Heart left ventricle (tissue), 16 donors: ENCODE data around the gene INF2. TPM values are rescaled to one million over a fixed set of nuclear protein-coding genes. Genes with fewer than 3 reads are reported as not detected.
A peak's percentile ranks its signal among the peaks of the same experiment; 100 is the strongest.

Experiments used
- ATAC-seq, 4 donors: fragments of 200-7000 bp; cut with Tn5 transposase; one replicate each; pipeline ENCODE4 v1.9.1; 2020 to 2022; ENCODE audit warnings: moderate library complexity in 4 of 4, mild to moderate bottlenecking in 3 of 4, moderate number of reproducible peaks in 1 of 4
- DNase-seq, 5 donors: peaks; one replicate each; pipeline ENCODE4 v3.0.0-alpha.2; 2020
- H3K27ac ChIP-seq, 12 donors: fragments of 200-600 bp; sonication (generic) in 4 of 12; one replicate each; pipeline versions ENCODE4 v1.5.0 to v1.8.0; 2016 to 2022; ENCODE audit warnings: mild to moderate bottlenecking in 2 of 12
- H3K27me3 ChIP-seq, 9 donors: fragments of 200-600 bp; sonication (generic) in 2 of 9; one replicate each; pipeline versions ENCODE4 v1.5.1 to v1.8.0; 2016 to 2022; ENCODE audit warnings: mild to moderate bottlenecking in 3 of 9
- H3K36me3 ChIP-seq, 9 donors: fragments of 200-600 bp; sonication (generic) in 2 of 9; one replicate each; pipeline versions ENCODE4 v1.5.0 to v1.8.0; 2018 to 2022; ENCODE audit warnings: mild to moderate bottlenecking in 2 of 9
- H3K4me1 ChIP-seq, 12 donors: fragments of 200-600 bp; sonication (generic) in 4 of 12; one replicate each; pipeline versions ENCODE4 v1.5.0 to v1.8.0; 2016 to 2022; ENCODE audit warnings: mild to moderate bottlenecking in 3 of 12
- H3K4me3 ChIP-seq, 12 donors: fragments of 200-600 bp; sonication (generic) in 4 of 12; one replicate each; pipeline versions ENCODE4 v1.5.0 to v1.8.0; 2017 to 2022; ENCODE audit warnings: mild to moderate bottlenecking in 9 of 12, moderate library complexity in 4 of 12
- H3K9me3 ChIP-seq, 12 donors: fragments of 200-600 bp; sonication (generic) in 4 of 12; one replicate each; pipeline versions ENCODE4 v1.5.0 to v1.8.0; 2016 to 2022; ENCODE audit warnings: mild to moderate bottlenecking in 1 of 12
- CTCF ChIP-seq, 12 donors: fragments of 200-600 bp; sonication (generic) in 4 of 12; IDR thresholded peaks; one replicate each; pipeline versions ENCODE4 v1.5.0 to v1.8.0; 2018 to 2022; ENCODE audit warnings: antibody characterized with exemption in 12 of 12, mild to moderate bottlenecking in 5 of 12
- POLR2A ChIP-seq, 2 donors: fragments of 450-650 bp; IDR thresholded peaks; one replicate each; pipeline ENCODE4 v1.6.1; 2017; ENCODE audit warnings: antibody characterized with exemption in 2 of 2, mild to moderate bottlenecking in 2 of 2, moderate library complexity in 2 of 2
- WGBS, 4 donors: extraction: QIAGEN DNeasy Blood & Tissue Kit in 2 of 4; methylation state at CpG; one replicate each; pipeline versions ENCODE4 v1.1.5 to v1.1.7; 2013 to 2018; 5-methylcytosine and 5-hydroxymethylcytosine counted together
- intact Hi-C, 10 donors: fragments of 100-400 bp; cut with DNase I; formaldehyde crosslinking; loops; one replicate each; pipeline versions ENCODE4 v1.11.1 to v1.14.2; 2022
- polyA plus RNA-seq, 2 donors: library from polyadenylated mRNA; stranded (reverse); fragments of 200-250 nt; gene quantifications; one replicate each; pipeline ENCODE4 v1.2.3, GENCODE V29; 2013
- total RNA-seq, 9 donors: library from RNA; depleted of rRNA in 2 of 9; stranded (reverse); fragments of >200 nt in 2 of 9; fragmentation: NEBNext Ultra II Directional in 3 of 9; extraction: Animal tissue kit (Norgen Biotek cat#: 25700) in 3 of 9; gene quantifications; one replicate each; pipeline versions ENCODE4 v1.1.0 to v1.2.4, GENCODE V29; 2016 to 2023
- donor health status: ischemic (EF 13 %, LVEDD 7.1; RV severe dilation, severe dysfunction).
- donor health status: healthy with polysubstance abuse.
- donor health status: DM: no; HTN: yes; CAD: no.
- donor health status: DM: no; HTN: no; CAD: no.
- donor health status: ischemic (EF 25% LVEDD 6.9; RV normal size, moderate dysfunction).
- donor health status: ischemic (EF 25% LVEDD 5.7; RV mildly dilated, moderate dysfunction).
- donor health status: healthy.
- donor health status: DM: yes; HTN: yes; CAD: no.
- donor health status: ischemic (EF 35%, LVEDD 5.7; RV mildly dilated, moderate dysfunction).
- donor health status: nonischemic (EF 11% LVEDD 7.7; RV severe dilation, severe dysfunction).
- donor health status: DM: yes; HTN: yes; CAD: no.
- donor health status: PGD.
- donor health status: ischemic (EF 29% LVEDD 5.4; RV normal size, mild dysfunction).
- donor health status: nonischemic (EF 23%, LVEDD 6.1; RV moderate dilation, normal function).

The INF2 gene
- total and polyA plus RNA-seq, 11 donors: 26.0 to 58.9 (median 28.8) TPM

GRCh38 chr14:104734051-104734587 lies 44.7 kb downstream of the INF2 start:
- H3K27me3 ChIP-seq: no peaks in the 10 kb centered on the region
- H3K4me3 ChIP-seq: no peak overlapping the region
- H3K36me3 ChIP-seq: peaks cover 0 to 8% (median 4%) of the 10 kb centered on the region in 9 donors
- WGBS, 4 donors: 67 to 86% (median 79%) methylated on average over 3 to 6 of the region's 6 CpGs
- intact Hi-C loops: no loop called here
- H3K9me3 ChIP-seq: no peaks in the 10 kb centered on the region
- peaks cover 0 to 74% (median 57%) of the 10 kb centered on the region in 12 donors for H3K4me1 ChIP-seq
- no peak for DNase-seq
- no peak for TF ChIP-seq POLR2A (IDR thresholded peaks at IDR 0.05)
- peak overlapping the region in 11 of 12 donors; percentile 83 to 95 (median 89) for H3K27ac ChIP-seq
- no peak for ATAC-seq

- WGBS, 4 donors: 89 to 94% (median 92%) methylated on average over 8 to 9 of the region's 9 CpGs
- H3K27me3 ChIP-seq: no peaks in the 10 kb centered on the region
- peak overlapping the region; percentile 78 to 95 (median 88) for H3K27ac ChIP-seq
- no peak overlapping the region for H3K4me3 ChIP-seq
- intact Hi-C loops: no loop called here
- no peak for TF ChIP-seq CTCF (IDR thresholded peaks at IDR 0.05)
- TF ChIP-seq POLR2A (IDR thresholded peaks at IDR 0.05): no peak
- no peak for DNase-seq
- no peaks in the 10 kb centered on the region for H3K9me3 ChIP-seq
- ATAC-seq: no peak
- peaks cover 0 to 13% (median 5%) of the 10 kb centered on the region in 9 donors for H3K36me3 ChIP-seq
- H3K4me1 ChIP-seq: peaks cover 0 to 74% (median 57%) of the 10 kb centered on the region in 12 donors
Observed at GRCh38 chr14:104734601-104734990, 45.2 kb downstream of the INF2 start.

GRCh38 chr14:104734991-104735779 lies 45.8 kb downstream of the INF2 start:
- WGBS, 4 donors: 71 to 84% (median 79%) methylated on average over 25 to 31 of the region's 31 CpGs
- Histone ChIP-seq H3K36me3 (peaks cover 0 to 19% (median 7%) of the 10 kb centered on the region in 9 donors), H3K27ac (peak overlapping the region; percentile 78 to 95 (median 88)), H3K4me1 (peaks cover 0 to 73% (median 57%) of the 10 kb centered on the region in 12 donors), H3K9me3 (no peaks in the 10 kb centered on the region), H3K27me3 (no peaks in the 10 kb centered on the region), H3K4me3 (no peak overlapping the region)
- ATAC-seq (peak in 3 of 4 donors; percentile 2 to 15 (median 10)), DNase-seq (peak in 1 of 5 donors; percentile 64)
- TF ChIP-seq CTCF (IDR thresholded peaks at IDR 0.05): no peak
- TF ChIP-seq POLR2A (IDR thresholded peaks at IDR 0.05): no peak
- intact Hi-C loops: no loop called here

GRCh38 chr14:104735830-104736642 lies 46.6 kb downstream of the INF2 start:
- H3K27me3 ChIP-seq: no peaks in the 10 kb centered on the region
- H3K27ac ChIP-seq: peak overlapping the region; percentile 78 to 95 (median 88)
- no peaks in the 10 kb centered on the region for H3K9me3 ChIP-seq
- peaks cover 0 to 27% (median 16%) of the 10 kb centered on the region in 9 donors for H3K36me3 ChIP-seq
- H3K4me3 ChIP-seq: no peak overlapping the region
- peak in 1 of 2 donors; percentile 52 for TF ChIP-seq POLR2A (IDR thresholded peaks at IDR 0.05)
- no peak for TF ChIP-seq CTCF (IDR thresholded peaks at IDR 0.05)
- intact Hi-C loops: no loop called here
- DNase-seq (peak; percentile 86 to 96 (median 89)), ATAC-seq (peak; percentile 72 to 84 (median 74))
- peaks cover 0 to 68% (median 57%) of the 10 kb centered on the region in 12 donors for H3K4me1 ChIP-seq
- 25 to 34% (median 28%) methylated on average over 18 to 26 of the region's 26 CpGs for WGBS, 4 donors
